PC-9 (cell line): ENCODE measurements around the gene PER2.

ENCODE experiments used
- CTCF ChIP-seq: fragments of 200-600 bp; sonication (generic); conservative IDR thresholded peaks from 2 replicates; pipeline ENCODE4 v1.6.1; 2017; ENCODE audit warnings: mixed run types, antibody characterized with exemption, mild to moderate bottlenecking, moderate library complexity
- EZH2 ChIP-seq: fragments of 200-600 bp; sonication (generic); IDR thresholded peaks from 2 replicates; pipeline ENCODE4 v1.8.0; 2017; ENCODE audit warnings: antibody characterized with exemption, low read depth

GRCh38 chr2:238285653-238286082 lies 2.7 kb downstream of the PER2 start:
- TF ChIP-seq CTCF (no peak), EZH2 (no peak)
